LNCAP (cell line): ENCODE results near the gene SDK1.

ENCODE experiments used
- TF ChIP-seq, protein P1 (sequence below): fragments of 450-650 bp; IDR thresholded peaks from 2 replicates; pipeline ENCODE4 v1.5.1; 2017; ENCODE audit warnings: mild to moderate bottlenecking

The SDK1 gene

DNA sequence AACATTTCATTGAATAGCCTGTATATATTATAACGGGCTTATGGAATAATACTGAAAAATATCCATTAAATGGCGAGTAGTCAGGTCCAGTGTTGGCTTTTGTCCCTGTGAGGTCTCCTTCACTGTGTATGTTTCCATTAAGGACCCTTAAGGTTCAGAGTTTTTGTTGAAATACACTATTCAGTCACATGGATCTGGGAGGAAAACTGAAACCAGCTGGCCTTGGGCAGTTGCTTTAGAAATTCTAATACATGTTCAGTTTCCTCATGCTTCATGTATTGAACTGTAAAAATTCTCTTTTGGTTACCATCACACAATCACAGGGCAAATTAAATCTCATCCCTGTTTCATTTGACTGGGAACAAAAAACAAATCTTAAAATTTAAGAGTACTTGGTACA is 447.3 kb downstream of the SDK1 start:
- TF ChIP-seq, protein P1, sequence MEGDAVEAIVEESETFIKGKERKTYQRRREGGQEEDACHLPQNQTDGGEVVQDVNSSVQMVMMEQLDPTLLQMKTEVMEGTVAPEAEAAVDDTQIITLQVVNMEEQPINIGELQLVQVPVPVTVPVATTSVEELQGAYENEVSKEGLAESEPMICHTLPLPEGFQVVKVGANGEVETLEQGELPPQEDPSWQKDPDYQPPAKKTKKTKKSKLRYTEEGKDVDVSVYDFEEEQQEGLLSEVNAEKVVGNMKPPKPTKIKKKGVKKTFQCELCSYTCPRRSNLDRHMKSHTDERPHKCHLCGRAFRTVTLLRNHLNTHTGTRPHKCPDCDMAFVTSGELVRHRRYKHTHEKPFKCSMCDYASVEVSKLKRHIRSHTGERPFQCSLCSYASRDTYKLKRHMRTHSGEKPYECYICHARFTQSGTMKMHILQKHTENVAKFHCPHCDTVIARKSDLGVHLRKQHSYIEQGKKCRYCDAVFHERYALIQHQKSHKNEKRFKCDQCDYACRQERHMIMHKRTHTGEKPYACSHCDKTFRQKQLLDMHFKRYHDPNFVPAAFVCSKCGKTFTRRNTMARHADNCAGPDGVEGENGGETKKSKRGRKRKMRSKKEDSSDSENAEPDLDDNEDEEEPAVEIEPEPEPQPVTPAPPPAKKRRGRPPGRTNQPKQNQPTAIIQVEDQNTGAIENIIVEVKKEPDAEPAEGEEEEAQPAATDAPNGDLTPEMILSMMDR, result no peak

DNA sequence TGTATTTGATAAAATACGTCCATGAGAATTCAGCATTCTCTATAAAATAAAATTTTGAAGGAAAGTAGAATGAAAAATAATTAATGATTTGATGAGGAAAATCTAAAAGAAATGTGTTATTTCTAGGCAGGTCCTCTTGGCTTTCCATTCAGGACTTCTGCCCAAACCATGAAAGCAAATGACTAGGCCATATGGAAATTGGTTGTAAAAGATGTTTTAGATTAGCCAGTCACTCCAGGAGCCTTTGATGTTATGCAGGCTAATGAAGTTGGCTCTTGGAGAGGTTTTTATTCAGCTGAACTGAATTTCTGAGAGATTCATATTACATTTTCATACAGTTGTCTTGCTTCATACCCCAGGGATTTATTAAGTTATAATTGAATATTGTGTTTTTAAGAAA is 452.8 kb downstream of the SDK1 start:
- TF ChIP-seq, protein P1, result no peak

DNA sequence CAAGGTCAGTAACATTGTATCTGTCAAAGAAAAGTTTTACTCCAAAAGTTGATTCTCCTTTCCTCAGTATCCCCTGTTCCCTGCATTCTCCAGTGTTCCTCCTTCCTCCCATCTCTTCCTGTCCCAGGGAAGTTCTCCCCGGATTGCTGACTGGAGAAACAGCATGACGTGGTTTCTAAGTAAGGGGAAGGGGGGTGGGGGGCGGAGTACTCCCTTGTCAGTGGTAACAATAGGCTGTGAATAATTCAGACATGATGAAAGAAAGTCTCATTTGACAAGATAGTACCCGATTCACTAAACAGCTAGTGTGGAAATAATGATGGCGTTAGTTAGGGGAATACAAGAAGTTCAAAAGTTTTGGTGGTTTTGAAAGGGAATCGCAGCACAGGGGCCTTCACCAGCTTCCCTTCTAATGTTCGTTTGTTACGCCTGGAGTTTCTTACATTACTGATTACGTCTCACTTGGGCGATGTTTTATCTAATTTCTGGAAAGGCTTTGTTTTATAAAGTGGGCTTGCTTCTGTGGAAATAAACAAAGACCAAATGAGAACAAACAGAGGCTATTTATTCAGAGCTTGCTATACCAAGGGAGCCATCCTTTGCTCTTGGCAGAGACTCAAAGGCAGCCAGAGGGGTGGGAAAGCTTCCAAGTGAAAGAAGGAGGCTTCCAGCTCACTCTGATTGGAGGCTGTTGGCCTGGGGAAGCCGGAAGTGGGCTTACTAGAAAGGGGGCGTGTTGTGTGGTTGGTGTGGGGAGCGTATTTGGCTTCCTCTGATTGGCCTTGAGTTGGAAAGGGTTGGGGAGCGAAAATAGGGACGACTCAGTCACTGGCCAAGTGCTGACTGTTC is 453.7 kb downstream of the SDK1 start:
- TF ChIP-seq, protein P1, result no peak

DNA sequence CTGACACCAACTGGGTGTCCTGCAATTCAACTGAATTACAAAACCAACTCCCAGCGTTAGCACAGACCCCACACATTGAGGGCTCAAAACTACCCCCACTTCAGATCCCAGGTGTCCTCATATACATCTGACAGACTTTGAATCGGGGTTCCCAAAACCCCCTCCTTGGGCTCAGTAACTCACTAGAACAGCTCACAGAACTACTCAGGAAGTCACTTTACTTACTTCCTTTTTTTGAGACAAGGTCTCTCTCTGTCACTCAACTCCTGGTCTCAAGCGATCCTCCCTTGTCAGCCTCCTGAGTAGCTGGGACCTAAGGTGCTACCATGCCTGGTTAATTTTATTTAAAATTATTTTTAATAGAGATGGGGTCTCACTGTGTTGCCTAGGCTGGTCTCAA is 456.0 kb downstream of the SDK1 start:
- TF ChIP-seq, protein P1, result no peak

DNA sequence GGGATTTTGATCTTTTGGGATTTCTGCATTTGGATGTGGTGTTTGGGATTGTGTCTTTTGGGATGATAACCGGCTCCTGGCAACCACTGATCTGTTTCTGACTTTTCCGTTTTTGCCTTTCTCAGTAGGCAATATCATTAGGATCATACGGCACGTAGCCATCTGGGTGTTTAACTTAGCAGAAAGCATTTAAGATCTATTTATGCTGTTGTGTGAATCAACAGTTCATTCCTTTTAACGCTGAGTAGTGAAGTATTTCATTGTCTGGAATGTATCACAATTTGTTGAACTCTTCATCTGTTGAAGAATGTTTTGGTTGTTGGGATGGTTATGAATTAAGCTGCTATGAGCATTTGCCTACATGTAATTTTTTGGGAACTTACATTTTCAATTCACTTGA is 459.6 kb downstream of the SDK1 start:
- TF ChIP-seq, protein P1, result no peak

DNA sequence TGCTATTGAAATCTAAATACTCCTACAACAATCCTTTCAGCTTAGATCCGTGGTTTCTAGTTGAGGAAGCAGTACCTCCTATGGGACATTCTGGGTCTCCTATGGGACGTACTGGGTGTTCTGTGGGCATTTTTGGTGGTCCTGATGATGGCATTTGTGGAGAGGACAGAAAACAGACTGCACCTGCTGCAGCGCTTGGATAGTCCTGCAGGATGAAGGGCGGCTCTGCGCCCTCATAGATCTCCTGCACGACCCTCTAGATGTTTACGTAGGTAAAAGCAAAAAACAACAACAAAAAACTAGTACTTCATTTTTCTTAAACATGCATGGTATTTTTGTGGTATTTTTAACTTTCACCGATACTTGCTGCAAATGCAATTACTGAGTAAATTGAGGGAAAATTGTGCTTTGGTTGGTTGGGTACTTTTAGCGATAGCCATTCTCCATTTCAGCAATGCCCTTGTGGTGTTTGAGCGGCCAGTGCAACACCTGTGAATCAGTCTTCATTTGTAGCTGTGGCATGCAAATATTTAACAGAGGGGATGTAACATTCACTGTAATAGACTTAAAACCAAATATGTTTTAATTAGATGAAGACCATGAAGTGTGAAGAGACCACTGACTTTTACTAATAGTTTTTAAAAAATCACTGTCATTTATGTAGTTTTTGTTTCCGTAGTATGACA is 461.2 kb downstream of the SDK1 start:
- TF ChIP-seq, protein P1, result no peak

DNA sequence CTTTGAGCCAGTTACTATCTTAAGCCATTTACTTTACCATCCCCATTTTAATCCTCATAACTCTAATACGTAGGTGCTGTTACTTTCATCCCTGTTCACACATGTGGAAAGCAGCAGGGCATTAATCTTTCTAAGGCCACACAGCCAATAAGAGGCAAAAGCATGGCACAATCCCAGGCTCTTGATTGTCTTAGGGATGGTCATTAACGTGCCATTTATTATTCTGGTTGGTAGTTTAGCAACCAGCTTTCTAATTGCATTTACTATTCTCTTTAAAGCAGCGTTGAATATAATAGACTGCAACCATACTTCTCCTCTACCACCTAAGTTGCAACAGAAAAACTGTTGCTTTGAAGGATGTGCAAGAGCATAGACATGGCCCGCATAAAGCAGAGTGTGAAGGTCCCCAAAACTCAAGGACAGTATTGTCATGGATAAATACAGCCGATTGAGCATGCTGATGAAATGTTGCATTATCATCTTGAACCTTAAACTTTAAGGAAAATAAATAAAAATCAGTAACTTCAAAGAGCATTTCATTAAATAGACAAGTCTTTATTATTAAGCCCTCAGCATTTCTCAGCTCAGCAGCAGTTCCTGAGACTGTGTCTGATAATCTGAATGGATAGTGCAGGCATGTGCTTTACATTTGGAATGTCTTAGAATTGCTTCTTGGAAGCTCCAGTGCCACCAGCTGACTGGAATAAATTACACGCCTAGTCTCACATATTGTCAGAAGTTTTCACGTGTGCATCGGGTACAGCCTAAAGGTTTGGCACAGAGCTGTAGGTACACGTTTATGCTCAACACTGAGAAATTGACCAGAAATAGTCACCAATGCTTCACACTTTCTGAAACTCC is 467.1 kb downstream of the SDK1 start:
- TF ChIP-seq, protein P1, result no peak
